Lower leg skin (tissue), 4 donors: ENCODE data around the gene MSANTD4. TPM values are rescaled to one million over a fixed set of nuclear protein-coding genes. Genes with fewer than 3 reads are reported as not detected.
"Not testable (repeated sequence)": the region's sequence is repeated elsewhere in the genome, so short reads cannot be mapped to it uniquely, and the experiment has no call there.

Source experiments
- DNase-seq, 2 donors: peaks; one replicate each; pipeline ENCODE4 v3.0.0-alpha.2; 2019; ENCODE audit warnings: low spot score in 2 of 2
- H3K4me3 ChIP-seq: fragments of 200-600 bp; sonication (generic); 2 replicates; pipeline ENCODE4 v1.5.1; 2017; ENCODE audit warnings: mild to moderate bottlenecking, low read depth; ENCODE audit not compliant: poor library complexity, severe bottlenecking
- CTCF ChIP-seq, 3 donors: fragments of 450-650 bp; IDR thresholded peaks; one replicate each; pipeline ENCODE4 v1.5.1; 2016; ENCODE audit warnings: antibody characterized with exemption in 3 of 3, mild to moderate bottlenecking in 3 of 3, moderate library complexity in 2 of 3
- POLR2A ChIP-seq, 2 donors: fragments of 450-650 bp; IDR thresholded peaks; one replicate each; pipeline ENCODE4 v1.6.1; 2016 to 2017; ENCODE audit warnings: antibody characterized with exemption in 2 of 2, mild to moderate bottlenecking in 1 of 2, moderate library complexity in 1 of 2
- WGBS, 2 donors: methylation state at CpG; one replicate each; pipeline ENCODE4 v1.1.5; 2018; 5-methylcytosine and 5-hydroxymethylcytosine counted together
- intact Hi-C: fragments of 100-400 bp; cut with DNase I; formaldehyde crosslinking; loops from one replicate; pipeline ENCODE4 v1.15.0; 2023; ENCODE audit warnings: low total_unique reads
- total RNA-seq, 4 donors: library from RNA; depleted of rRNA; stranded (reverse); fragments of >200 nt; gene quantifications; one replicate each; pipeline ENCODE4 v1.1.0, GENCODE V29; 2016

Gene MSANTD4
- total RNA-seq, 4 donors from 2014 or later: 9.2 to 14.8 (median 12.3) TPM

GRCh38 chr11:106059617-106060016 lies 37.6 kb upstream of the MSANTD4 start:
- DNase-seq: no peak
- TF ChIP-seq CTCF (IDR thresholded peaks at IDR 0.05) (no peak), POLR2A (IDR thresholded peaks at IDR 0.05) (no peak)
- intact Hi-C loops: no loop called here
- 95 to 97% methylated on average over 1 of the region's 1 CpG for WGBS, 2 donors
- H3K4me3 ChIP-seq: no peak overlapping the region

- intact Hi-C loops: not testable (repeated sequence)
- WGBS, 2 donors: 91 to 94% methylated on average over 14 of the region's 14 CpGs
Measured at GRCh38 chr11:106058377-106058776, 36.3 kb upstream of the MSANTD4 start.

GRCh38 chr11:106051103-106051502 lies 29.1 kb upstream of the MSANTD4 start:
- whole genome bisulfite sequencing, 2 donors: 82% methylated on average over 2 of the region's 2 CpGs
- no peak overlapping the region for H3K4me3 ChIP-seq
- no peak for DNase-seq
- no peak for TF ChIP-seq POLR2A (IDR thresholded peaks at IDR 0.05)
- no peak for TF ChIP-seq CTCF (IDR thresholded peaks at IDR 0.05)
- intact Hi-C loops: no loop called here

More at GRCh38 chr11:106058377-106058776, 36.3 kb upstream of the MSANTD4 start:
- not testable (repeated sequence) for DNase-seq, H3K4me3 ChIP-seq

GRCh38 chr11:106049727-106050476 lies 27.9 kb upstream of the MSANTD4 start:
- intact Hi-C loops: no loop called here
- TF ChIP-seq CTCF (IDR thresholded peaks at IDR 0.05) (no peak), POLR2A (IDR thresholded peaks at IDR 0.05) (no peak)
- 73 to 81% methylated on average over 5 of the region's 5 CpGs for WGBS, 2 donors
- H3K4me3 ChIP-seq: no peak overlapping the region
- DNase-seq: no peak

- DNase-seq: no peak
- no peak for TF ChIP-seq CTCF (IDR thresholded peaks at IDR 0.05)
- no peak for TF ChIP-seq POLR2A (IDR thresholded peaks at IDR 0.05)
- no peak overlapping the region for H3K4me3 ChIP-seq
- intact Hi-C loops: no loop called here
Measured at GRCh38 chr11:106047631-106048030, 25.6 kb upstream of the MSANTD4 start.

- H3K4me3 ChIP-seq: no peak overlapping the region
- TF ChIP-seq CTCF (IDR thresholded peaks at IDR 0.05) (no peak), POLR2A (IDR thresholded peaks at IDR 0.05) (no peak)
- no peak for DNase-seq
- intact Hi-C loops: no loop called here
Measured at GRCh38 chr11:106043540-106043939, 21.5 kb upstream of the MSANTD4 start.
